ENCODE results near the gene ADIRF.
"Not testable (repeated sequence)": the region's sequence is repeated elsewhere in the genome, so short reads cannot be mapped to it uniquely, and the experiment has no call there.

Gene ADIRF

GRCh38 chr10:86952106-86952505, 16.2 kb upstream of the ADIRF start:
- Mint-ChIP-seq H3K36me3 (ENCODE audit: insufficient read depth) (peaks cover 1% of the 10 kb centered on the region), H3K4me3 (no peak overlapping the region), H3K9me3 (peaks cover 9% of the 10 kb centered on the region), H3K4me1 (peaks cover 8% of the 10 kb centered on the region), H3K27me3 (peaks cover 1% of the 10 kb centered on the region), H3K27ac (ENCODE audit: low read depth) (no peak overlapping the region)
- ATAC-seq (replicated peaks; ENCODE audit: extremely low read depth, poor library complexity, severe bottlenecking) (no peak), DNase-seq (ENCODE audit: low spot score in 2 of 2) (no peak)

DNA sequence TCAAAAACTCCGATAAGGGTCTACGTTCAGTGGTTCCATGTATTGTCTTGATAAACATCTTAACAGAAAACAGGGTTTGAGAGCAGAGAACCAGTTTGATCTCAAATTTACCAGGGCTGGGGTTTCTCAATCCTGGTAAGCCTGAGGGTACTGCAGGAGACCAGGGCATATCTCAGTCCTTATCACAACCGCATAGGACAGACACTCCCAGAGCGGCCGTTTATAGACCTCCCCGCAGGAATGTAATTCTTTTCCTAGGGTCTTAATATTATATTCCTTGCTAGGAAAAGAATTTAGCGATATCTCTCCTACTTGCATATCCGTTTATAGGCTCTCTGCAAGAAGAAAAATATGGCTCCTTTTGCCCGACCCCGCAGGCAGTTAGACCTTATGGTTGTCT, 15.6 kb upstream of the ADIRF start:
- H3K4me1 Mint-ChIP-seq; H3K27ac Mint-ChIP-seq (ENCODE audit: low read depth); H3K4me3 Mint-ChIP-seq; H3K27me3 Mint-ChIP-seq; H3K9me3 Mint-ChIP-seq; ATAC-seq (replicated peaks; ENCODE audit: extremely low read depth, poor library complexity, severe bottlenecking); DNase-seq (ENCODE audit: low spot score in 2 of 2); H3K36me3 Mint-ChIP-seq (ENCODE audit: insufficient read depth): not testable (repeated sequence)

DNA sequence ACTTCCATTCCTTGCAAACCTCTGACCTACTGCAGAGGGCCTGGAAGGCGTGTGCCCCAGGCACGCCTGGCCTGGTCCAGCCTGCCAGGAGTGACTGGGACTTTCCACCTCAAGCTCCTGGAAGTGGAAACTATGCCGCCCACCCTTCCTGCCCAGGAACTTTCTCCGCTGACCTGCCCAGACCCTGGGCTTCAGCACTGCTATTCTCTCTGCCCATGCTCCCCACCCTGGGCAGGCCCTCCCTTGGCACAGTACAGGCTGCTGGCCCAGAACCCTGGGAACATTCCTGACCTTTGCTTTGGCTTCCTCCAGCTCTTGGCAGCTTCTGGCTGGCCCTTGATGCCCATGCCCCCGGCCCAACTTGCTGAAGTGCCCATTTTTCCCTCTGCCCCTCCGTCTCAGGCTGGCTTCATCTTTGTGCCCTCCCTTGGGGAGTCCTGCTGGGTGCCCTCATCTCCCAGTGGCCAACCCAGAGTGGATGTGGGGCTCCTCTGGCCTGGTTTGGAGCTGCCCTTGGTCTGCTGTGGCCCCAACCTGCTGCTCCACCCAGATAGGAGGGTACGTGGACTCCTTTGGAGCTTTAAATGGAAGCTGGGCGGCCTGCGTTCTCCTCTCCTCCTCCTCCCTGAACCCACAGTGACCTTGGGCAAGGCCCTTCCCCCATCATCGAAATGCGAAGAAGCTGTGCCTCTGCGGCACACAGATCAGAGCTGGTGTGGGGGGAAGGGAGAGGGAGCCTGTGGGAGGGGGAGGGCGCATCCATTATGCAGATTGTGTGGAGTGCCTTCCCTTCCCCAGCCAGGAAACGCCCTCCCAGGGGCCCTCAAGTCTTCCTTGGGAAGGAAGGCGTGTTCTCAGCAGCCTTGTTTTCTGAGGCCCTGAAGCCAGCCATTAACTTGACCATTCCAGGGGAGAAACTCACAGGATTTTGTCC, 14.3 kb upstream of the ADIRF start:
- H3K4me3 Mint-ChIP-seq: no peak overlapping the region
- H3K4me1 Mint-ChIP-seq: peaks cover 8% of the 10 kb centered on the region
- DNase-seq (ENCODE audit: low spot score in 2 of 2): no peak
- peaks cover 1% of the 10 kb centered on the region for H3K36me3 Mint-ChIP-seq (ENCODE audit: insufficient read depth)
- no peaks in the 10 kb centered on the region for H3K27me3 Mint-ChIP-seq
- no peak for ATAC-seq (replicated peaks; ENCODE audit: extremely low read depth, poor library complexity, severe bottlenecking)
- peaks cover 9% of the 10 kb centered on the region for H3K9me3 Mint-ChIP-seq
- no peak overlapping the region for H3K27ac Mint-ChIP-seq (ENCODE audit: low read depth)

GRCh38 chr10:86954681-86955500, 13.4 kb upstream of the ADIRF start:
- peaks cover 9% of the 10 kb centered on the region for H3K9me3 Mint-ChIP-seq
- no peak overlapping the region for H3K27ac Mint-ChIP-seq (ENCODE audit: low read depth)
- DNase-seq (ENCODE audit: low spot score in 2 of 2) (no peak), ATAC-seq (replicated peaks; ENCODE audit: extremely low read depth, poor library complexity, severe bottlenecking) (no peak)
- peaks cover 1% of the 10 kb centered on the region for H3K36me3 Mint-ChIP-seq (ENCODE audit: insufficient read depth)
- no peak overlapping the region for H3K4me3 Mint-ChIP-seq
- no peaks in the 10 kb centered on the region for H3K27me3 Mint-ChIP-seq
- H3K4me1 Mint-ChIP-seq: peaks cover 8% of the 10 kb centered on the region

GRCh38 chr10:86955501-86956194, 12.6 kb upstream of the ADIRF start:
- Mint-ChIP-seq H3K9me3 (peaks cover 9% of the 10 kb centered on the region), H3K4me1 (peaks cover 4% of the 10 kb centered on the region), H3K27me3 (no peaks in the 10 kb centered on the region), H3K4me3 (no peak overlapping the region), H3K36me3 (ENCODE audit: insufficient read depth) (no peaks in the 10 kb centered on the region), H3K27ac (ENCODE audit: low read depth) (no peak overlapping the region)
- ATAC-seq (replicated peaks; ENCODE audit: extremely low read depth, poor library complexity, severe bottlenecking): no peak
- no peak for DNase-seq (ENCODE audit: low spot score in 2 of 2)

DNA sequence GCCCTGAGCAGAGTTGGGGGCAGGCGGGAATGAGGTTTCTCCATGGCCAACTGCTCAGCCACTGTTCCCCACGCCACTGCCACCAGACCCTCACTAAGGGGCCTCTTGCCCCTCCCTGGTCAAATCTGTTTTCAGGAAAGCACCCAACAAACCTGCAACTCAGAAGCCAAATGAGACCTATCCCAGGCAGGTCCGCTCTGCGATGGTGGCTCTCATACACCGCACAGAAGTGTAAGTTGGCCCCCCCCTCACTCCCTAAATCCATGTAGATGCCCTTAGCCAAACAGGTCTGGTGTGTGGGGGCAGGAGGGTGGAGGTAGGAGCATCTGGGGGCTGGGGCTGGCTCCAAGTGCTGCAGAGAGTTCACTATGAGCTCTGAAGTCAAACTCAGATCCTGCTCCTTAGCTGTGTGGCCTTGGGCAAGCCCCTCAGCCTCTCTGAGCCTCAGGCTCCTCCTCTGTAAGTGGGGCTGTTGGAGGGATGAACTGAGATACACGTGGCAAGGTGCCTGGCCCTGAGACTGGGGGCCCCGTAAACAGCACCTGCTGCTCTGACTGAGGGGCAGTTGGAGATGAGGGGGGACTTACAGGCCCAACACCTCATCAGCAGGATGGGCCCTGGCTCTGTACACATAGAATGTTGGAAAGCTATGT, 12.0 kb upstream of the ADIRF start:
- H3K27me3 Mint-ChIP-seq: no peaks in the 10 kb centered on the region
- DNase-seq (ENCODE audit: low spot score in 2 of 2) (no peak), ATAC-seq (replicated peaks; ENCODE audit: extremely low read depth, poor library complexity, severe bottlenecking) (no peak)
- H3K36me3 Mint-ChIP-seq (ENCODE audit: insufficient read depth): no peaks in the 10 kb centered on the region
- H3K4me1 Mint-ChIP-seq: peaks cover 4% of the 10 kb centered on the region
- no peak overlapping the region for H3K27ac Mint-ChIP-seq (ENCODE audit: low read depth)
- H3K9me3 Mint-ChIP-seq: peaks cover 9% of the 10 kb centered on the region
- no peak overlapping the region for H3K4me3 Mint-ChIP-seq

DNA sequence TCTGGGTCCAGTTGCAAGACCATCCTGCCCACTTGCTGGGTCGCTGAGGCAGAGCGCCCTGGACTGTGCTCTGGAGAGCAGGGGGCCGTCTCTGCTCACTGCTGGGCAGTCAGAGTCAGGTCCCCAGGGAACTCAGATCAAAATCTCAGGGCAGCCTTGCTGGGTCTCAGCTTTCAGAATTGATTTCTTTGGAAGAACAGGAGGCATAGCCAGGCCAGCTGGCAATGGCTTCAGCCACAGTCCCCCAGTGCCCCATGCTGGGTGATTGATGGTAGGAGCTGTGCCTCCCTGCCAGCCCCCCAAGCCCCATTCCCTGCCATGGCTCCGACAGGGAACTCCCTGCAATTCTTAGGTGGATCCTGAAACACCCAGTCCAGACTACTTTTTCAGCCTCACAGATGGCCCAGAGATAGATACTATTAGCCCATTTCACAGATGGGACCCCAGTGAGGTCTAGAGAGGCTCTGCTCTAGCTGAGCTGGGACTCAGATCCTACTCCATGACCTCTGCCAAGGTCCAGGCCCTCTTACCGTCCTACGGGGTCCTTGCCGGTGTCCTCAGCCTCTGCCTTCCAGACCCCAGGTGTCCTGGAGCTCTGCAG, 11.3 kb upstream of the ADIRF start:
- Mint-ChIP-seq H3K4me1 (peaks cover 4% of the 10 kb centered on the region), H3K27me3 (no peaks in the 10 kb centered on the region), H3K9me3 (peaks cover 6% of the 10 kb centered on the region), H3K36me3 (ENCODE audit: insufficient read depth) (no peaks in the 10 kb centered on the region), H3K27ac (ENCODE audit: low read depth) (no peak overlapping the region), H3K4me3 (no peak overlapping the region)
- no peak for ATAC-seq (replicated peaks; ENCODE audit: extremely low read depth, poor library complexity, severe bottlenecking)
- DNase-seq (ENCODE audit: low spot score in 2 of 2): no peak

- peaks cover under 1% of the 10 kb centered on the region for H3K9me3 Mint-ChIP-seq
- H3K4me1 Mint-ChIP-seq: peaks cover 4% of the 10 kb centered on the region
- H3K27me3 Mint-ChIP-seq: no peaks in the 10 kb centered on the region
- DNase-seq (ENCODE audit: low spot score in 2 of 2) (no peak), ATAC-seq (replicated peaks; ENCODE audit: extremely low read depth, poor library complexity, severe bottlenecking) (no peak)
- no peak within 1 kb of the TSS for H3K27ac Mint-ChIP-seq (ENCODE audit: low read depth)
- no peak within 1 kb of the TSS for H3K4me3 Mint-ChIP-seq
- no peaks in the 10 kb centered on the region for H3K36me3 Mint-ChIP-seq (ENCODE audit: insufficient read depth)
Measured at GRCh38 chr10:86957471-86958115, 10.7 kb upstream of the ADIRF start, which contains the start of gene MMRN2. Gene MMRN2 (minus strand): TSS chr10:86957615. CDS start chr10:86957541, 74 bp downstream.

DNA sequence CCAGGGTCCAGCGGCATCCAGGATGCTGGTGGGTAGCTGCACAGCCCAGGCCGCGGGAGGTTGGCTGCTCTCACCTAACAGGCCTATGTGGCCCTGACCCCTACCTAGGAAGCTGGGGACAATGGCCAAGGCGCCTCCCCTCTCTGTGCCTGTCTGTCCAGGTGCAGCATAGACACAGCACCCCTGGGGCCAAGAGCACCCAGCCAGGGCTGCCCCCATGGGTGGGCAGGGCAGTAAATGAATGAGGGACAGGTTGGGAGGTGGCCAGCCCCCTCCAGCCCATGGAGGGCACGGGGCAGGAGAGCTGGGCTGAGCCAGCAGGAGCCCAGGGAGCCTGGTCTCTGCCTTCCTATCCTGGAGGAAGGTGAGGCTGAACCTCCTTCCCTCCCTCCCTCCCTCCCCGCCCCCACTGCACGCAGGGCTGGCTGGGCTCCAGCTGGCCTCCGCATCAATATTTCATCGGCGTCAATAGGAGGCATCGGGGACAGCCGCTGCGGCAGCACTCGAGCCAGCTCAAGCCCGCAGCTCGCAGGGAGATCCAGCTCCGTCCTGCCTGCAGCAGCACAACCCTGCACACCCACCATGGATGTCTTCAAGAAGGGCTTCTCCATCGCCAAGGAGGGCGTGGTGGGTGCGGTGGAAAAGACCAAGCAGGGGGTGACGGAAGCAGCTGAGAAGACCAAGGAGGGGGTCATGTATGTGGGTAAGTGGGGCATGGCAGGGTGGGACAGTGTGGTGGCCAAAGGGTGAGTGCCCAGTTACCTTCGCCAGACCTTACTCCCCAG, 10.0 kb upstream of the ADIRF start, which contains the start of gene SNCG:
Gene SNCG, plus strand, starts transcription at position 484 of the 785 bp plus-strand sequence. Its CDS starts 99 bp downstream, at position 583.
- H3K27ac Mint-ChIP-seq (ENCODE audit: low read depth): no peak within 1 kb of the TSS
- DNase-seq (ENCODE audit: low spot score in 2 of 2): no peak
- no peaks in the 10 kb centered on the region for H3K27me3 Mint-ChIP-seq
- H3K4me1 Mint-ChIP-seq: peaks cover 4% of the 10 kb centered on the region
- no peak for ATAC-seq (replicated peaks; ENCODE audit: extremely low read depth, poor library complexity, severe bottlenecking)
- H3K4me3 Mint-ChIP-seq: no peak within 1 kb of the TSS
- no peaks in the 10 kb centered on the region for H3K9me3 Mint-ChIP-seq
- H3K36me3 Mint-ChIP-seq (ENCODE audit: insufficient read depth): no peaks in the 10 kb centered on the region

DNA sequence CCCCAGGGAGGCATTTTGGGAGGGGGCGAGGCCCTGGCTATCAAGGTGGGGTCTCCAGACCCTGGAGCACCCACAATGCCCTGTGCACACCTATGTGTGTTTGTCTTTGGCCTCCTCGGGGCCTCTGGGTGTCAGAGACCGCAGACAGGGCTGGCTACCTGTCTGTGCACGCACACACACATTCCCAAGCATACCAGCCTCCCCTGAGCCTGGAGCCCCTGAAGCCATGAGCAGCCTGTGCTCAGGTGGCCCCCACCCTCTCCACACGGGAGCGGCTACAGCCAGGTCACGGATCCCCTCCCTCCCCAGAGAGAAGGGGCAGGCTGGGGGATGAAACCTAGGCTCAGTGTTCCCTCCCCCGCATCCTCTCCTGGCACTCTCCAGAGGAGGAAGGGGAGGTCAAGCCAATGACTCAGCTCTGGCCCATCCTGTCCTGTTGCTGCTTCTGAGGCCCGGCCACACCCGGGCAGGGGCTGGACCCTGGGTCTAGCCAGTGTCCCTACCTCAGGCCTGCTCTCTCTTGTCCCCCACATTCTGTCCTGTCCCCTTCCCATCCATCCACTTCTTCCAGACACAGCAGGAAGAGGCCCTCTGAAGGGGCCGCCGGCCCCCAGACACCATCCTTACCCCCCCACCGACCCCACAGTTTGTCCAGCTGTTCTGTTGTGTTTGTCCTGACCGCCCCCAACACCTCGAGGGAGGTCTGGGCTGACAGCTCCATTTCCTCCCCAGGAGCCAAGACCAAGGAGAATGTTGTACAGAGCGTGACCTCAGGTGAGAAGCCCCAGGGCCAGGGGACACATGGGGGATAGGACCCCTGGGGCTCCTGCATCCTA, 9.2 kb upstream of the ADIRF start:
- Mint-ChIP-seq H3K27ac (ENCODE audit: low read depth) (no peak overlapping the region), H3K4me1 (peaks cover 4% of the 10 kb centered on the region), H3K36me3 (ENCODE audit: insufficient read depth) (no peaks in the 10 kb centered on the region), H3K9me3 (no peaks in the 10 kb centered on the region), H3K27me3 (no peaks in the 10 kb centered on the region), H3K4me3 (no peak overlapping the region)
- no peak for DNase-seq (ENCODE audit: low spot score in 2 of 2)
- no peak for ATAC-seq (replicated peaks; ENCODE audit: extremely low read depth, poor library complexity, severe bottlenecking)
